Brain microvascular endothelial cell (primary cell): ENCODE data around the gene TBXAS1.
"Not testable (repeated sequence)": the region's sequence is repeated elsewhere in the genome, so short reads cannot be mapped to it uniquely, and the experiment has no call there.

Experiments used
- DNase-seq: peaks from one replicate; pipeline ENCODE4 v3.0.0-alpha.2; 2020
- H3K27ac ChIP-seq: fragments of 250-450 bp; sonication (Bioruptor Pico); 2 replicates; pipeline ENCODE4 v1.5.1; 2020; ENCODE audit warnings: mild to moderate bottlenecking, moderate library complexity
- H3K27me3 ChIP-seq: fragments of 250-450 bp; sonication (Bioruptor Pico); replicated peaks from 2 replicates; pipeline ENCODE4 v1.5.1; 2020; ENCODE audit warnings: mild to moderate bottlenecking
- H3K36me3 ChIP-seq: fragments of 250-450 bp; sonication (Bioruptor Pico); replicated peaks from 2 replicates; pipeline ENCODE4 v1.5.1; 2020; ENCODE audit warnings: mild to moderate bottlenecking
- H3K4me3 ChIP-seq: 2 replicates; pipeline ENCODE4 v1.5.1; 2011; ENCODE audit warnings: low read depth, mild to moderate bottlenecking, control low read depth, low read length, moderate library complexity
- in situ Hi-C: cut with HindIII; loops from 2 replicates; pipeline ENCODE4 v1.10.0; 2017; ENCODE audit warnings: low sequenced_read_pairs, low pct_ligation_motif_present
- TF ChIP-seq, protein P1 (sequence below): IDR thresholded peaks from 2 replicates; pipeline ENCODE4 v1.5.1; 2011; ENCODE audit warnings: low read depth, mild to moderate bottlenecking, moderate library complexity, low read length, control low read depth, inconsistent platforms; ENCODE audit errors: missing control alignments

The TBXAS1 gene

DNA sequence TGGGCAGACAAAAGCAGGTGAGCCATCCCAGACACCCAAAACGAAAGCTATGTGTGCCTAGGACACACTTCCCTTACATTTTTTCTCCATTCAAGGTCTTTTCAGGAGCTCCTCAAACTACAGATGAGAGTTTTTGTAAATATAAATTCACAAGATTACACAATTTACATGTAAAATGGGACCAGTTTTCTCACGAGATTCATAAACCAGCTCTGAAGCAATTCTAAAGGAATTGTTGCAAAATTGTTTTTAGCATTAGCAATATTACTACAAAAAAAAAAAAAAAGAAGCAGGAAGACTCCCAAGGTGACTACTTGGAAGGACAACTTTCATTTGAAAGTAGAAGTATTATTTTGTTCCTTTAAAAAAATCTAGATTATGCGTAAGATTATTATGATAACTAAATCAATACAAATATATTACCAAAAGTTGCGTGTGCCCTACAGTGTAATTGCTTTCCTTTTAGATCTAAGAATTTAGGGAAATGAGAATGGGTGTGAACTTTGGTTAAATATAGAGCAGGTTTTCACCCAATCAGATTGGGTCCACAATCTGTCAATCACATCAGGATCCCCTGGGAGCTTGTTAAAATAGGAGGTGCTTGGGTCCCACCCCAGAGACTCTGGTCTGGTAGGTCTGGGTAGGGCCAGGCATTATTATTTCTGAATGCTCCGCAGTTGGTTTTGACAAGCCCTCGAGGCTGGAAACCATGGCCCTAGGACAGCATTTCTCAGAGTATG lies 72.2 kb downstream of the TBXAS1 start:
- TF ChIP-seq, protein P1, sequence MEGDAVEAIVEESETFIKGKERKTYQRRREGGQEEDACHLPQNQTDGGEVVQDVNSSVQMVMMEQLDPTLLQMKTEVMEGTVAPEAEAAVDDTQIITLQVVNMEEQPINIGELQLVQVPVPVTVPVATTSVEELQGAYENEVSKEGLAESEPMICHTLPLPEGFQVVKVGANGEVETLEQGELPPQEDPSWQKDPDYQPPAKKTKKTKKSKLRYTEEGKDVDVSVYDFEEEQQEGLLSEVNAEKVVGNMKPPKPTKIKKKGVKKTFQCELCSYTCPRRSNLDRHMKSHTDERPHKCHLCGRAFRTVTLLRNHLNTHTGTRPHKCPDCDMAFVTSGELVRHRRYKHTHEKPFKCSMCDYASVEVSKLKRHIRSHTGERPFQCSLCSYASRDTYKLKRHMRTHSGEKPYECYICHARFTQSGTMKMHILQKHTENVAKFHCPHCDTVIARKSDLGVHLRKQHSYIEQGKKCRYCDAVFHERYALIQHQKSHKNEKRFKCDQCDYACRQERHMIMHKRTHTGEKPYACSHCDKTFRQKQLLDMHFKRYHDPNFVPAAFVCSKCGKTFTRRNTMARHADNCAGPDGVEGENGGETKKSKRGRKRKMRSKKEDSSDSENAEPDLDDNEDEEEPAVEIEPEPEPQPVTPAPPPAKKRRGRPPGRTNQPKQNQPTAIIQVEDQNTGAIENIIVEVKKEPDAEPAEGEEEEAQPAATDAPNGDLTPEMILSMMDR, result no peak
- Histone ChIP-seq H3K36me3 (no peaks in the 10 kb centered on the region), H3K27ac (no peak overlapping the region), H3K27me3 (no peaks in the 10 kb centered on the region), H3K4me3 (no peak overlapping the region)
- in situ Hi-C loops, result no loop called here
- DNase-seq, result no peak

DNA sequence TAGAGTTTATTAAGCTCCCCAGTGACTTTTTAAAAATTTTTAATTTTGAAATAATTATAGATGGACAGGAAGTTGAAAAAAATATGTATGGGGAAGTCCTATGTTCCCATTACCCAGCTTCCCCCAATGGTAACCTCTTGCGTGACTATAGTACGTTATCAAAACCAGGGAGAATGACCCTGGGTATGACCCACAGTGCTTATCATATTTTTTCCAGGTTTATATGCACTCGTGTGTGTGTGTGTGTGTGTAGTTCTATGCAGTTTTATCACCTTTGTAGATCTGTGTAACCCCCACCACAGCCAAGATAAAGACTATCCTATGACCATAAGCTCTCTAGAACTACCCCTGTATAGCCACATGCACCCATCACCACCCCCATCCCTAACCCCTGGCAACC lies 72.8 kb downstream of the TBXAS1 start:
- H3K27ac ChIP-seq, result no peak overlapping the region
- no peaks in the 10 kb centered on the region for H3K27me3 ChIP-seq
- in situ Hi-C loops, result no loop called here
- no peaks in the 10 kb centered on the region for H3K36me3 ChIP-seq
- TF ChIP-seq, protein P1, result no peak
- H3K4me3 ChIP-seq, result no peak overlapping the region
- no peak for DNase-seq

DNA sequence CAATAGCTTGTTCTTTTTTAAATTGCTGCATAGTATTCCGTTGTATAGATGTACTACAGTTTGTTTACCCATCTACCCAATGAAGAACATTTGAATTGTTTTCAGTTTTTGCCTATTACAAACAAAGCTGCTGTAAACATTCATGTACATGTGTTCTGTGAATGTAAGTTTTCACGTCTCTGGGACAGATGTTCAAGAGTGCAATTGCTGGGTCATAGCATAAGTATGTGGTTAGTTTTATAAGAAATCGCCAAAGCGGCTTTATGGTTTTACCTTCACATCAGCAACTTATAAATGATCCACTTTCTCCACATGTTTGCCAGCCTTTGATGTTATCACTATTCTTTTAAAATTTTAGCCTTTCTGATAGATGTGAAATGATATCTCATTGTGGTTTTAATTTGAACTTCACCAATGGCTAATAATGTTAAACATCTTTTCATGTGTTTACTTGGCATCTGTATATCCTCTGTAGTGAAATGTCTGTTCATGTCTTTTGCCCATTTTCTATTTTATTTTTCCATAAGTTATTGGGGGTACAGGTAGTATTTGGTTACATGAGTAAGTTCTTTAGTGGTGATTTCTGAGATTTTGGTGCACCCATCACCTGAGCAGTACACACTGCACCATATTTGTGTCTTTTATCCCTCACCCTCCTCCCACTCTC lies 73.5 kb downstream of the TBXAS1 start:
- TF ChIP-seq, protein P1, result no peak
- no peak overlapping the region for H3K4me3 ChIP-seq
- H3K27ac ChIP-seq, result no peak overlapping the region
- in situ Hi-C loops, result no loop called here
- no peaks in the 10 kb centered on the region for H3K36me3 ChIP-seq
- H3K27me3 ChIP-seq, result no peaks in the 10 kb centered on the region
- no peak for DNase-seq

DNA sequence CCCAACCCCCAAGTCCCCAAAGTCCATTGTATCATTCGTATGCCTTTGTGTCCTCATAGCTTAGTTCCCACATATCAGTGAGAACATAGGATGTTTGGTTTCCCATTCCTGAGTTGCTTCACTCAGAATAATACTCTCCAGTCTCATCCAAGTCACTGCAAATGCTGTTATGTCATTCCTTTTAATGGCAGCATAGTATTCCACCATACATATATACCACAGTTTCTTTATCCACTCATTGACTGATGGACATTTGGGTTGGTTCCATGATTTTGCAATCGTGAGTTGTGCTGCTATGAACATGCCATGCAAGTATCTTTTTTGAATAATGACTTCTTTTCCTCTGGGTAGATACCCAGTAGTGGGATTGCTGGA lies 74.0 kb downstream of the TBXAS1 start:
- H3K27ac ChIP-seq, DNase-seq, H3K36me3 ChIP-seq, H3K4me3 ChIP-seq, H3K27me3 ChIP-seq, in situ Hi-C loops: not testable (repeated sequence)

DNA sequence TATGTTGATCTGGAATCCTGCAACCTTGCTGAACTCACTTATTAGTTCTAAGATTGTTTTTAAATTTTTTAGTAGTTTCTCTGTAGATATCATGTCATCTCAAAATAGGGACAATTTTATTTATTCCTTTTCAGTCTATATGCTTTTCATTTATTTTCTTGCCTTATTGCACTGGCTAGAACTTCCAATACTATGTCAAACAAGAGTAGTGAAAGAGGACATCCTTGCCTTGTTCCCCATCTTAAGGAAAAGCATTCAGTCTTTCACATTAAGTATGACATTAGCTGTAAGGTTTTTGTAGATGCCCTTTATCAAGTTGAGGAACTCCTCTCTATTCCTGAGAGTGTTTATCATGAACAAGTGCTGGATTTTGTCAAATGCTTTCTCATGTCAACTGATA lies 77.8 kb downstream of the TBXAS1 start:
- H3K4me3 ChIP-seq, result no peak overlapping the region
- DNase-seq, result no peak
- H3K36me3 ChIP-seq, result no peaks in the 10 kb centered on the region
- TF ChIP-seq, protein P1, result no peak
- no peak overlapping the region for H3K27ac ChIP-seq
- H3K27me3 ChIP-seq, result no peaks in the 10 kb centered on the region
- in situ Hi-C loops, result no loop called here

DNA sequence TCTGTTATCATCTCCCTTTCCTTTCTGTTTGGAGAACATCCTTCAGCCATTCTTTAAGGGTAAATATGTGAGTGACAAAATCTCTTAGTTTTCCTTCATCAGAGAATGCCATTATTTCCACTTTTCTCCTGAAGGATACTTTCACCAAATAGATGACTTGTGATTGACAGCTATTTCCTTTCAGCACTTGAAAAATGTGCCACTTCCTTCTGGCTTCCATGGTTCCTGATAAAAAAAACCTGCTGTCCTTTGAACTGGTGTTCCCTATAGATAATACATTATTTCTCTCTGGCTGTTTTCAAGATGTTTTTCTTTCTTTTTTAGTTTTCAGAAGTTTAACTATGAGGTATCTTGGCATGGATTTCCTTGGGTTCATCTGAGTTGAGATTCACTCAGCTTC lies 79.7 kb downstream of the TBXAS1 start:
- no peak overlapping the region for H3K27ac ChIP-seq
- in situ Hi-C loops, result no loop called here
- H3K36me3 ChIP-seq, result no peaks in the 10 kb centered on the region
- H3K27me3 ChIP-seq, result no peaks in the 10 kb centered on the region
- TF ChIP-seq, protein P1, result no peak
- DNase-seq, result no peak
- no peak overlapping the region for H3K4me3 ChIP-seq
